Kidney epithelial cell (primary cell): ENCODE results near the gene MAJIN. TPM values are rescaled to one million over a fixed set of nuclear protein-coding genes. Genes with fewer than 3 reads are reported as not detected.

Experiments
- DNase-seq: peaks from one replicate; pipeline ENCODE4 v3.0.0-alpha.2; 2010; ENCODE audit warnings: low read depth
- H3K27me3 ChIP-seq: 2 replicates; pipeline ENCODE4 v1.6.0; 2011; ENCODE audit warnings: low read length; ENCODE audit not compliant: control insufficient read depth, insufficient read depth
- H3K36me3 ChIP-seq: 2 replicates; pipeline ENCODE4 v1.5.1; 2011; ENCODE audit warnings: low read length; ENCODE audit not compliant: control insufficient read depth, insufficient read depth
- H3K4me3 ChIP-seq: 2 replicates; pipeline ENCODE4 v1.5.1; 2011; ENCODE audit warnings: low read depth, mild to moderate bottlenecking, control low read depth, low read length
- total RNA-seq: library from RNA; depleted of rRNA; stranded (reverse); fragments of >200 nt; gene quantifications from 2 replicates; pipeline ENCODE4 v1.2.3, GENCODE V29; 2015
- TF ChIP-seq, protein P1 (sequence below): IDR thresholded peaks from 2 replicates; pipeline ENCODE4 v1.5.1; 2011; ENCODE audit warnings: mild to moderate bottlenecking, moderate library complexity, low read length, control low read depth, inconsistent platforms; ENCODE audit not compliant: insufficient read depth, poor library complexity, severe bottlenecking

Gene MAJIN
- total RNA-seq, 1 donor from 2014 or later: 0.17 TPM

- DNase-seq: no peak
- H3K27me3 ChIP-seq: no peaks in the 10 kb centered on the region
- no peak overlapping the region for H3K4me3 ChIP-seq
- H3K36me3 ChIP-seq: no peaks in the 10 kb centered on the region
- TF ChIP-seq, protein P1, sequence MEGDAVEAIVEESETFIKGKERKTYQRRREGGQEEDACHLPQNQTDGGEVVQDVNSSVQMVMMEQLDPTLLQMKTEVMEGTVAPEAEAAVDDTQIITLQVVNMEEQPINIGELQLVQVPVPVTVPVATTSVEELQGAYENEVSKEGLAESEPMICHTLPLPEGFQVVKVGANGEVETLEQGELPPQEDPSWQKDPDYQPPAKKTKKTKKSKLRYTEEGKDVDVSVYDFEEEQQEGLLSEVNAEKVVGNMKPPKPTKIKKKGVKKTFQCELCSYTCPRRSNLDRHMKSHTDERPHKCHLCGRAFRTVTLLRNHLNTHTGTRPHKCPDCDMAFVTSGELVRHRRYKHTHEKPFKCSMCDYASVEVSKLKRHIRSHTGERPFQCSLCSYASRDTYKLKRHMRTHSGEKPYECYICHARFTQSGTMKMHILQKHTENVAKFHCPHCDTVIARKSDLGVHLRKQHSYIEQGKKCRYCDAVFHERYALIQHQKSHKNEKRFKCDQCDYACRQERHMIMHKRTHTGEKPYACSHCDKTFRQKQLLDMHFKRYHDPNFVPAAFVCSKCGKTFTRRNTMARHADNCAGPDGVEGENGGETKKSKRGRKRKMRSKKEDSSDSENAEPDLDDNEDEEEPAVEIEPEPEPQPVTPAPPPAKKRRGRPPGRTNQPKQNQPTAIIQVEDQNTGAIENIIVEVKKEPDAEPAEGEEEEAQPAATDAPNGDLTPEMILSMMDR: no peak
Measured at GRCh38 chr11:64891215-64891848, 80.6 kb downstream of the MAJIN start.

- DNase-seq: no peak
- TF ChIP-seq, protein P1: no peak
- no peaks in the 10 kb centered on the region for H3K27me3 ChIP-seq
- no peak overlapping the region for H3K4me3 ChIP-seq
- no peaks in the 10 kb centered on the region for H3K36me3 ChIP-seq
Measured at GRCh38 chr11:64890522-64890939, 81.4 kb downstream of the MAJIN start.

DNA sequence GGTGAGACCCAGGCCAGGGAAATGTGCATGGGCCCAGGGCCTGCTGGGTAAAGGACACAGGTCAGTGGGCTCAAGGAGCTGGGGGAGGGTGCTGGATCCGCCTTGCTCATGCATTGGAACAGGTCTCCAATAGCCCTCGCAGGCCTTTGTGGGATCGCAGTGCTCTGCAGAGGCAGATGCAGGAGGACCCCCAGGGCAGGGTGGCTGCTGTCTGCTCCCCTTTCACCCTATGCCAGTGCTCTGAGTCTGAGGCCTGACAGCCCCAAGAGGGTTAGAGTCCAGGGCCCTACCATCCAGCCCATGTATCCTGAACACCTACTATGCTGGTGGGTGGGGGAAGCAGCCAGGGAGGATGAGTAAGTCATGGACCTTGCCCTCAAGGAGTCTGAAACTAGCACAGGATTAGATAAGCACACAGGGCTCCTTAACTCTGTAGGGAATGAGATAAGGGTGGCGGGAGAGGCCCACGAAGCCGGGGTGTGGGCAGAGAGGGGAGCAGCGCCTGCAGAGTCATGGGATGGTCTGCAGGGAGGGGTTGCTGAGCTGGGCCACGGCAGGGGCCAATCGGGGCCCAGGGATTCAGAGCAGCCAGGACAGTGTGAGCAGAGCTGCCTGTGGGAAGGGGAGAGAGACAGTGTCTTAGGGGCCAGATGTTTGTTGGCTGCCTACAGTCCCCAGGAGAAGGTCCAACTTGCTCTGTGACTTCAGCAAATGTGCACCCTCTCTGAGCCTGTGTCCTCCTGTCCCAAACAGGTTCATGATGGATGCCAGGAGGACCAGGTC lies 83.0 kb downstream of the MAJIN start:
- no peak overlapping the region for H3K4me3 ChIP-seq
- no peak for DNase-seq
- H3K27me3 ChIP-seq: no peaks in the 10 kb centered on the region
- no peaks in the 10 kb centered on the region for H3K36me3 ChIP-seq
- TF ChIP-seq, protein P1: no peak

- H3K36me3 ChIP-seq: no peaks in the 10 kb centered on the region
- H3K27me3 ChIP-seq: no peaks in the 10 kb centered on the region
- no peak for DNase-seq
- TF ChIP-seq, protein P1: no peak
- H3K4me3 ChIP-seq: no peak overlapping the region
Measured at GRCh38 chr11:64888406-64888728, 83.5 kb downstream of the MAJIN start.

Other genes with a start within 250 kb of the MAJIN start
- gene NRXN2, start 248.9 kb downstream of the MAJIN start, total RNA-seq: not detected in 2 replicates
- gene RASGRP2, start 228.0 kb downstream of the MAJIN start, total RNA-seq: 0.41 and 0.96 TPM in 2 replicates
- 0.17 and 0.27 TPM in 2 replicates for gene PYGM, start 212.1 kb downstream of the MAJIN start, total RNA-seq
- gene SF1, start 193.6 kb downstream of the MAJIN start, total RNA-seq: 194 and 216 TPM in 2 replicates
- 33.2 and 40.6 TPM in 2 replicates for gene MAP4K2, start 168.9 kb downstream of the MAJIN start, total RNA-seq
- 24.6 and 28.5 TPM in 2 replicates for gene MEN1, start 161.6 kb downstream of the MAJIN start, total RNA-seq
- gene CDC42BPG, start 127.5 kb downstream of the MAJIN start, total RNA-seq: 10.7 and 12.8 TPM in 2 replicates
- gene EHD1, start 93.5 kb downstream of the MAJIN start, total RNA-seq: 87.7 and 100 TPM in 2 replicates
- 24.8 and 28.6 TPM in 2 replicates for gene ATG2A, start 54.9 kb downstream of the MAJIN start, total RNA-seq
- gene PPP2R5B, start 47.4 kb downstream of the MAJIN start, total RNA-seq: 26.9 and 31.1 TPM in 2 replicates
- not detected in 2 replicates for gene GPHA2, start 36.2 kb downstream of the MAJIN start, total RNA-seq
- 1.1 and 7.3 TPM in 2 replicates for gene BATF2, start 24.9 kb upstream of the MAJIN start, total RNA-seq
- 164 and 170 TPM in 2 replicates for gene ARL2, start 42.1 kb upstream of the MAJIN start, total RNA-seq
- gene SNX15, start 55.3 kb upstream of the MAJIN start, total RNA-seq: 21.6 and 28.8 TPM in 2 replicates
- 25.5 and 32.0 TPM in 2 replicates for gene SAC3D1, start 69.1 kb upstream of the MAJIN start, total RNA-seq
- 13.2 and 21.7 TPM in 2 replicates for gene NAALADL1, start 86.4 kb upstream of the MAJIN start, total RNA-seq
- gene CDCA5, start 111.9 kb upstream of the MAJIN start, total RNA-seq: 4.9 and 6.9 TPM in 2 replicates
- 49.8 and 66.1 TPM in 2 replicates for gene ZFPL1, start 112.1 kb upstream of the MAJIN start, total RNA-seq
- 153 and 391 TPM in 2 replicates for gene VPS51, start 124.1 kb upstream of the MAJIN start, total RNA-seq
- 42.4 and 42.6 TPM in 2 replicates for gene TM7SF2, start 139.8 kb upstream of the MAJIN start, total RNA-seq
- gene ZNHIT2, start 145.6 kb upstream of the MAJIN start, total RNA-seq: 21.3 and 28.1 TPM in 2 replicates
- gene FAU, start 150.0 kb upstream of the MAJIN start, total RNA-seq: 595 and 710 TPM in 2 replicates
- 67.6 and 88.5 TPM in 2 replicates for gene MRPL49, start 150.2 kb upstream of the MAJIN start, total RNA-seq
- gene SYVN1, start 162.4 kb upstream of the MAJIN start, total RNA-seq: 23.4 and 31.0 TPM in 2 replicates
- not detected in 2 replicates for gene SPDYC, start 198.1 kb upstream of the MAJIN start, total RNA-seq
- 397 and 531 TPM in 2 replicates for gene CAPN1, start 209.8 kb upstream of the MAJIN start, total RNA-seq